Measurements from ENCODE around the gene RAI1. TPM values are rescaled to one million over a fixed set of nuclear protein-coding genes. Genes with fewer than 3 reads are reported as not detected.
A peak's percentile ranks its signal among the peaks of the same experiment; 100 is the strongest.

The RAI1 gene
- total and polyA plus RNA-seq, 2 of the 13 experiments (the other 11 are each of a cell fraction or from before 2014, with no cell fraction given) = 3.4 to 5.2 TPM

DNA sequence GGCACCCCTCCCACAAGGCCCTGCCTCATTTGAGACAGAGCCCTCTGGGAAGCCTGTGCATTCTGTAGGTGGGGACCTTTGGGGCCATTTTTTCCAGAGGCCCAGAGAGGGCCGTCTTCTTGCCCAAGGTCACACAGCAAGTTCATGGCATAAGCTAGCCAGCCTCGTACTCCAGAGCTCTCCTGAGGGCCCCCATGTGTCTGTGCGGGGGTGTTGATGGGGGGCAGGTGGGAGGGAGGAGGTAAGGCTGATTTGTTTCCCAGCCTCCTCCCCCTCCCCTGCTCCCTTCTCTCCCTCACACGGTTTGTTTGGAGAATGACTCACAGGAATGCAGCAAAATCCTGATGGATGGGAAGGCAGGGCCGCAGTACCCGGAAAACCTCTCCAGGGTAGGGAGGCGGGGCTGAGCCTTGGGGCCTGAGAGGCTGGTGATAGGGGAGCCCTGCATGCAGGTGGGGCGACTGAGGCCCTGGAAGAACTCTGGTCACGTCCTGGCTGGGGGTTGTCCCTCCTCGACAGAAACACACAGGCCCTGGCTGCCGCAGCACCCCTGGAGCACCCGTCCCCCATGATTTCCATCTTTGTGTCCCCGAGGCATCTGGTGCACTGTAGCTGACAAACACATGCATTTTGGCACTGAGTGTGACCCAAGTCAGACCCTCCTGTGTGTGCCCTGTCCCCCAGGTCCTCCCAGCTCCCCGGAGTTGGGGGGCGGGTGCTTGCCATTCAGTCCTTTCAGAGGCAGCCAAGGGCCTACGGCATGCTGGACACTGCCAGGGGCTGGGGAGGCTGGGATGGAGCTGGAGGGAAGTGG, 29.7 kb downstream of the RAI1 start (continued):
- TF ChIP-seq HNRNPH1 (optimal IDR thresholded peaks at IDR 0.05; ENCODE audit: low read depth, low read length) = no peak
- TF ChIP-seq REPIN1 (CRISPR knock-in tag; IDR thresholded peaks at IDR 0.05; ENCODE audit: borderline replicate concordance, low read depth) = no peak
- TF ChIP-seq TBL1XR1 (IDR thresholded peaks at IDR 0.05; ENCODE audit: borderline replicate concordance, low read length, partially characterized antibody) = no peak
- TF ChIP-seq ZNF737 (CRISPR knock-in tag; IDR thresholded peaks at IDR 0.05; ENCODE audit: borderline replicate concordance) = no peak
- TF ChIP-seq, protein P1, sequence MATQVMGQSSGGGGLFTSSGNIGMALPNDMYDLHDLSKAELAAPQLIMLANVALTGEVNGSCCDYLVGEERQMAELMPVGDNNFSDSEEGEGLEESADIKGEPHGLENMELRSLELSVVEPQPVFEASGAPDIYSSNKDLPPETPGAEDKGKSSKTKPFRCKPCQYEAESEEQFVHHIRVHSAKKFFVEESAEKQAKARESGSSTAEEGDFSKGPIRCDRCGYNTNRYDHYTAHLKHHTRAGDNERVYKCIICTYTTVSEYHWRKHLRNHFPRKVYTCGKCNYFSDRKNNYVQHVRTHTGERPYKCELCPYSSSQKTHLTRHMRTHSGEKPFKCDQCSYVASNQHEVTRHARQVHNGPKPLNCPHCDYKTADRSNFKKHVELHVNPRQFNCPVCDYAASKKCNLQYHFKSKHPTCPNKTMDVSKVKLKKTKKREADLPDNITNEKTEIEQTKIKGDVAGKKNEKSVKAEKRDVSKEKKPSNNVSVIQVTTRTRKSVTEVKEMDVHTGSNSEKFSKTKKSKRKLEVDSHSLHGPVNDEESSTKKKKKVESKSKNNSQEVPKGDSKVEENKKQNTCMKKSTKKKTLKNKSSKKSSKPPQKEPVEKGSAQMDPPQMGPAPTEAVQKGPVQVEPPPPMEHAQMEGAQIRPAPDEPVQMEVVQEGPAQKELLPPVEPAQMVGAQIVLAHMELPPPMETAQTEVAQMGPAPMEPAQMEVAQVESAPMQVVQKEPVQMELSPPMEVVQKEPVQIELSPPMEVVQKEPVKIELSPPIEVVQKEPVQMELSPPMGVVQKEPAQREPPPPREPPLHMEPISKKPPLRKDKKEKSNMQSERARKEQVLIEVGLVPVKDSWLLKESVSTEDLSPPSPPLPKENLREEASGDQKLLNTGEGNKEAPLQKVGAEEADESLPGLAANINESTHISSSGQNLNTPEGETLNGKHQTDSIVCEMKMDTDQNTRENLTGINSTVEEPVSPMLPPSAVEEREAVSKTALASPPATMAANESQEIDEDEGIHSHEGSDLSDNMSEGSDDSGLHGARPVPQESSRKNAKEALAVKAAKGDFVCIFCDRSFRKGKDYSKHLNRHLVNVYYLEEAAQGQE (IDR thresholded peaks at IDR 0.05; ENCODE audit: borderline replicate concordance in 1 of 2, low read depth in 1 of 2, low read length in 2 of 2) = no peak
- TF ChIP-seq HDAC2 (CRISPR knock-in tag; IDR thresholded peaks at IDR 0.05) = peak; percentile 87; the same call in 1 of the 2 replicates
- TF ChIP-seq, protein P2, sequence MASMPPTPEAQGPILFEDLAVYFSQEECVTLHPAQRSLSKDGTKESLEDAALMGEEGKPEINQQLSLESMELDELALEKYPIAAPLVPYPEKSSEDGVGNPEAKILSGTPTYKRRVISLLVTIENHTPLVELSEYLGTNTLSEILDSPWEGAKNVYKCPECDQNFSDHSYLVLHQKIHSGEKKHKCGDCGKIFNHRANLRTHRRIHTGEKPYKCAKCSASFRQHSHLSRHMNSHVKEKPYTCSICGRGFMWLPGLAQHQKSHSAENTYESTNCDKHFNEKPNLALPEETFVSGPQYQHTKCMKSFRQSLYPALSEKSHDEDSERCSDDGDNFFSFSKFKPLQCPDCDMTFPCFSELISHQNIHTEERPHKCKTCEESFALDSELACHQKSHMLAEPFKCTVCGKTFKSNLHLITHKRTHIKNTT (CRISPR knock-in tag; IDR thresholded peaks at IDR 0.05) = no peak
- TF ChIP-seq, protein P3, sequence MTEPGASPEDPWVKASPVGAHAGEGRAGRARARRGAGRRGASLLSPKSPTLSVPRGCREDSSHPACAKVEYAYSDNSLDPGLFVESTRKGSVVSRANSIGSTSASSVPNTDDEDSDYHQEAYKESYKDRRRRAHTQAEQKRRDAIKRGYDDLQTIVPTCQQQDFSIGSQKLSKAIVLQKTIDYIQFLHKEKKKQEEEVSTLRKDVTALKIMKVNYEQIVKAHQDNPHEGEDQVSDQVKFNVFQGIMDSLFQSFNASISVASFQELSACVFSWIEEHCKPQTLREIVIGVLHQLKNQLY (CRISPR knock-in tag; IDR thresholded peaks at IDR 0.05) = peak; percentile 39; the same call in 1 of the 2 replicates
- TF ChIP-seq, protein P4, sequence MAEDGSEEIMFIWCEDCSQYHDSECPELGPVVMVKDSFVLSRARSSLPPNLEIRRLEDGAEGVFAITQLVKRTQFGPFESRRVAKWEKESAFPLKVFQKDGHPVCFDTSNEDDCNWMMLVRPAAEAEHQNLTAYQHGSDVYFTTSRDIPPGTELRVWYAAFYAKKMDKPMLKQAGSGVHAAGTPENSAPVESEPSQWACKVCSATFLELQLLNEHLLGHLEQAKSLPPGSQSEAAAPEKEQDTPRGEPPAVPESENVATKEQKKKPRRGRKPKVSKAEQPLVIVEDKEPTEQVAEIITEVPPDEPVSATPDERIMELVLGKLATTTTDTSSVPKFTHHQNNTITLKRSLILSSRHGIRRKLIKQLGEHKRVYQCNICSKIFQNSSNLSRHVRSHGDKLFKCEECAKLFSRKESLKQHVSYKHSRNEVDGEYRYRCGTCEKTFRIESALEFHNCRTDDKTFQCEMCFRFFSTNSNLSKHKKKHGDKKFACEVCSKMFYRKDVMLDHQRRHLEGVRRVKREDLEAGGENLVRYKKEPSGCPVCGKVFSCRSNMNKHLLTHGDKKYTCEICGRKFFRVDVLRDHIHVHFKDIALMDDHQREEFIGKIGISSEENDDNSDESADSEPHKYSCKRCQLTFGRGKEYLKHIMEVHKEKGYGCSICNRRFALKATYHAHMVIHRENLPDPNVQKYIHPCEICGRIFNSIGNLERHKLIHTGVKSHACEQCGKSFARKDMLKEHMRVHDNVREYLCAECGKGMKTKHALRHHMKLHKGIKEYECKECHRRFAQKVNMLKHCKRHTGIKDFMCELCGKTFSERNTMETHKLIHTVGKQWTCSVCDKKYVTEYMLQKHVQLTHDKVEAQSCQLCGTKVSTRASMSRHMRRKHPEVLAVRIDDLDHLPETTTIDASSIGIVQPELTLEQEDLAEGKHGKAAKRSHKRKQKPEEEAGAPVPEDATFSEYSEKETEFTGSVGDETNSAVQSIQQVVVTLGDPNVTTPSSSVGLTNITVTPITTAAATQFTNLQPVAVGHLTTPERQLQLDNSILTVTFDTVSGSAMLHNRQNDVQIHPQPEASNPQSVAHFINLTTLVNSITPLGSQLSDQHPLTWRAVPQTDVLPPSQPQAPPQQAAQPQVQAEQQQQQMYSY (CRISPR knock-in tag; IDR thresholded peaks at IDR 0.05) = no peak
- no peak for TF ChIP-seq CEBPB (IDR thresholded peaks at IDR 0.05; ENCODE audit: borderline replicate concordance, low read depth, low read length)
- no peak for TF ChIP-seq SMC3 (IDR thresholded peaks at IDR 0.05; ENCODE audit: low read length)
- TF ChIP-seq KLF12 (CRISPR knock-in tag; IDR thresholded peaks at IDR 0.05; ENCODE audit: borderline replicate concordance) = no peak
- no peak for TF ChIP-seq BRD4 (CRISPR knock-in tag; IDR thresholded peaks at IDR 0.05)
- no peak for TF ChIP-seq ZNF431 (CRISPR knock-in tag; IDR thresholded peaks at IDR 0.05; ENCODE audit: borderline replicate concordance, low read depth)
- TF ChIP-seq MED1 (CRISPR knock-in tag; IDR thresholded peaks at IDR 0.05) = peak; percentile 76
- TF ChIP-seq ZNF75D (CRISPR knock-in tag; IDR thresholded peaks at IDR 0.05; ENCODE audit: borderline replicate concordance) = no peak
- TF ChIP-seq KLF16 (CRISPR knock-in tag; IDR thresholded peaks at IDR 0.05) = peak in 1 of 2 experiments; percentile 56; a peak in 1 of 4 replicates
- 0 out of 2 replicates have a peak, but pooled peaks have one; percentile 61 for TF ChIP-seq ZNF713 (CRISPR knock-in tag; IDR thresholded peaks at IDR 0.05)

Measured in HepG2 (cell line).